Activated T-helper 1 cell treated with anti-CD3 and anti-CD28 coated beads, Interleukin-12 subunit alpha, Interleukin-12 subunit beta, Interleukin-2, Interleukin-4 antibody, amounts not matched to agents 30 ng/mL and 10 ng/mL and 1 ng/mL, durations not matched to agents 14 hours and 24 hours and 36 hours (primary cell): Measurements from ENCODE around the gene LMAN2. TPM values are rescaled to one million over a fixed set of nuclear protein-coding genes. Genes with fewer than 3 reads are reported as not detected.
"Not testable (repeated sequence)": the region's sequence is repeated elsewhere in the genome, so short reads cannot be mapped to it uniquely, and the experiment has no call there.

Experiments used
- DNase-seq: peaks from one replicate; pipeline ENCODE4 v3.0.0; 2021; ENCODE audit warnings: low spot score
- H3K27ac Mint-ChIP-seq: one replicate; pipeline ENCODE4 v1.8.0; 2021; ENCODE audit warnings: mild to moderate bottlenecking, mixed read lengths
- H3K27me3 Mint-ChIP-seq: one replicate; pipeline ENCODE4 v1.8.0; 2022; ENCODE audit warnings: mild to moderate bottlenecking, moderate library complexity, mixed read lengths; ENCODE audit not compliant: insufficient read depth
- H3K36me3 Mint-ChIP-seq: one replicate; pipeline ENCODE4 v1.8.0; 2021; ENCODE audit warnings: low read depth, mixed read lengths
- H3K4me1 Mint-ChIP-seq: one replicate; pipeline ENCODE4 v1.8.0; 2021; ENCODE audit warnings: low read depth, mixed read lengths
- H3K4me3 Mint-ChIP-seq: one replicate; pipeline ENCODE4 v1.8.0; 2021; ENCODE audit warnings: mild to moderate bottlenecking, moderate library complexity, mixed read lengths
- H3K9me3 Mint-ChIP-seq: one replicate; pipeline ENCODE4 v1.8.0; 2021; ENCODE audit warnings: mixed read lengths
- intact Hi-C: fragments of 100-400 bp; cut with micrococcal nuclease; formaldehyde crosslinking; loops from one replicate; pipeline ENCODE4 v1.15.1; 2024
- total RNA-seq: library from RNA; stranded (reverse); gene quantifications from 2 replicates; pipeline ENCODE4 v1.2.3, GENCODE V29; 2022

Gene LMAN2
- total RNA-seq, 1 donor from 2014 or later, result 118 TPM

- Mint-ChIP-seq H3K4me1 (peaks cover 55% of the 10 kb centered on the region), H3K9me3 (no peaks in the 10 kb centered on the region), H3K27ac (no peak overlapping the region), H3K36me3 (peaks cover 37% of the 10 kb centered on the region), H3K27me3 (no peaks in the 10 kb centered on the region), H3K4me3 (no peak overlapping the region)
- intact Hi-C loops, result no loop called here
- no peak for DNase-seq
Measured at GRCh38 chr5:177307544-177308363, 43.7 kb downstream of the LMAN2 start.

DNA sequence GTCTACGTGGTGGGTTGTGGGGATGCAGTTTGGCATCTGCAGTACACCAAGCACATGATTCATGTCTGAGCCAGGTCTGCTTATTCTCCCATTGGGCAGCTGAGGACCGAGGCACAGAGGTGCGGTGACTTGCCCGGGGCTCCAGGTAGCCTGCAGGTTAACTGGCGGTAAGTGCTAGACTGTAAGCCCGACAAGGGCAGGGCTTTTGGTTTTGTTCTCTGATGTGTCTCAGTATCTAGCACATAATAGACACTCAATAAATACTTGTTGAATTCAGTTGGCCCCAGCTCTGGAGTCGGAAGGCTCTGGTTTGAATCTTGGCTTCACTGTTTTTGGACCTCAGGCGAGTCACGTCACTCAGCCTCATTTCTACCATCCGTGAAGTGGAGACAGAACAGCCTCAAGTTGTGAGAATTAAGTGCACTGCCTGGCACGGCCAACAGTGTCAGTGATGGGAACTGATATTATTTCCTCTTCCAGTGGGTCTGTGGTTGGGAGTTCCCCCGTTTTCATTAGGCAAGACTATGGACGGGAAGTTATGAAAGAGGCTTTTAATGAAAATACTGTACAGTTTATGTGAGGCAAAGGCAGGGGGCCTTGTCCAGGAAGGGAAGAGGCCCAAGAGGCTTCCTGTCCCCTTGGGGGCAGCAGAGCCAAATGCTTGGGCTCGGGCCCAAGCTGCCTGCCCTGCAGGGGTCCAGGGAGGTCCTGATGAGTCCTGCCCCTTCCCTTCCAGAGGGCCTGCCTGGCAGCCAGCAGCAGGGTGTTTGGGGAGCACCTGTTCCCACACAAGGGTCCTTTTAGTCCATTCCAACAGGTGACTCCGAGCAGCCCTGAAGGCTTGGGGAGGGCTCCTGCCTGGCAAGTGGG, 44.6 kb downstream of the LMAN2 start:
- Mint-ChIP-seq H3K27ac (no peak overlapping the region), H3K27me3 (no peaks in the 10 kb centered on the region), H3K9me3 (no peaks in the 10 kb centered on the region), H3K4me3 (peak overlapping the region; percentile 93), H3K4me1 (peaks cover 60% of the 10 kb centered on the region), H3K36me3 (peaks cover 43% of the 10 kb centered on the region)
- intact Hi-C loops, result no loop called here
- no peak for DNase-seq

DNA sequence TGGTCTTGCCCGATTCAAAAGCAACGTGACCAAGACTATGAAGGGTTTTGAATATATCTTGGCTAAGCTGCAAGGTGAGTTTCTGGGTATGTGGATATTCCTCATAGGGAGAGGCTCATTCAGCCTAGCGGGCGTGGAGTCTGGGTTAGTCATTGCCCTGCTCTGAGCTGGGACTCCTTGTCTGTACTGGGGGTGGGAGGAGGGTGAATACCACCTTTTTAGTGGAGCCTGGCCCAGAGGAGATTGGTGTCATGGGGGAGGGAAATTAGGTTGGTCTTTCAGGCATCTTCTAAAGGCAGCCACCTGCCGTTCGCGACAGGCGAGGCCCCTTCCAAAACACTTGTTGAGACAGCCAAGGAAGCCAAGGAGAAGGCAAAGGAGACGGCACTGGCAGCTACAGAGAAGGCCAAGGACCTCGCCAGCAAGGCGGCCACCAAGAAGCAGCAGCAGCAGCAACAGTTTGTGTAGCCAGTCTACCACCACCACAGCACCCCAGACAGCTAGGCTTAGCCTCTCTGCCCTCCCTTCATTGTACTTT, 45.3 kb downstream of the LMAN2 start:
- H3K4me3 Mint-ChIP-seq, result peak overlapping the region; percentile 93
- peaks cover 67% of the 10 kb centered on the region for H3K4me1 Mint-ChIP-seq
- intact Hi-C loops, DNase-seq, H3K9me3 Mint-ChIP-seq, H3K27me3 Mint-ChIP-seq: not testable (repeated sequence)
- peak overlapping the region; percentile 11 for H3K27ac Mint-ChIP-seq
- peaks cover 49% of the 10 kb centered on the region for H3K36me3 Mint-ChIP-seq

- no peak for DNase-seq
- Mint-ChIP-seq H3K4me3 (peak overlapping the region; percentile 93), H3K4me1 (peaks cover 71% of the 10 kb centered on the region), H3K27me3 (no peaks in the 10 kb centered on the region), H3K36me3 (peaks cover 56% of the 10 kb centered on the region), H3K27ac (peak overlapping the region; percentile 83), H3K9me3 (no peaks in the 10 kb centered on the region)
- intact Hi-C loops, result loop anchor here (5.0 kb wide), 1 partner anchor 857 kb away; the partner anchor contains the start of gene FAF2
Measured at GRCh38 chr5:177304392-177305119, 46.9 kb downstream of the LMAN2 start.

- no peaks in the 10 kb centered on the region for H3K9me3 Mint-ChIP-seq
- no peaks in the 10 kb centered on the region for H3K27me3 Mint-ChIP-seq
- peaks cover 56% of the 10 kb centered on the region for H3K36me3 Mint-ChIP-seq
- H3K4me1 Mint-ChIP-seq, result peaks cover 72% of the 10 kb centered on the region
- peak overlapping the region; percentile 93 for H3K4me3 Mint-ChIP-seq
- intact Hi-C loops, result loop anchor here (1.0 to 5.0 kb wide), 5 partner anchors 7 to 915 kb away; partner anchors contain the start of genes FAF2, MXD3 and NSD1
- DNase-seq, result no peak
- peak overlapping the region; percentile 83 for H3K27ac Mint-ChIP-seq
Measured at GRCh38 chr5:177303925-177304391, 47.5 kb downstream of the LMAN2 start.

DNA sequence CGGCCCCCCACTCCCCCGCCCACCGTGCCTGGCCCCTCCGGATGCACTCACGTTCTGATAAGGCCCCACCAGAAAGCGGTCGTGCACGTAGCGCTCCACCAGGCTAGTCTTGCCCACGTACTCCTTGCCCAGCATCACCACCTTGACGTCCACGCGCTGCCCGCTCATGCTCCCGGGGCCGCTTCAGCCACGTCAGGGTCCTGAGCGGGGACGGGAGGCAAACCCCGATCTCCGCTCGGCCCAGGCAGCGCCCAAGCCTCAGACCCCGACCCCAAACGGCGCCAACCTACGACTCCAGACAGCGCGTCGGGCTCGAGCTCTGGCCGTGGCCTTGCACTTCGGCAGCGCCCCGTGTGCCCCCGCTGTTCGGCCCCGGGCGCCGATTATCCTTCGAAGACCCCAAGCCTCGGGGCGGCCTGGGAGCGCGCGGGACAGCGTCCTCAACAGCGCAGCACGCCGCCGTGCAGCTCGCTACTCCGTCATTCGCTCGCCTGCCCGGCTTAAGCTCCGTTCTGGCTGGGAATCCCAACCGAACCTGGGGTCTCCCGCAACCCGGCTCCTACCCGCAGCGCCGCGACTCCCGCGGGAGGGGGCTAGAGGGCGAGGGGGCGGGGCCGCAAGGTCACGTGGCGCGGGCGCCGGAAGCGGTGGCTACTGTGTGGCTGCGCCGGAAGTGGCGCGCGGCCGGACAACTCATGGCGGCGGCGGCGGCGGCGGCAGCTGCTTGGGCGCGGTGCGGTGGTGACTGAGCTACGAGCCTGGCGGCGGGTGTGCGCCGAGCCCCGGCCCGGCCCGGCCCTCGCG, 48.1 kb downstream of the LMAN2 start, which contains the start of the genes PRELID1 and RAB24:
Gene PRELID1, plus strand, starts transcription at position 679 of the 804 bp plus-strand sequence. CDS start 187 bp downstream, outside the sequence.
Gene RAB24, minus strand, starts transcription at position 599 of the 804 bp plus-strand sequence. Its CDS starts 431 bp downstream, at position 168.
- no peaks in the 10 kb centered on the region for H3K27me3 Mint-ChIP-seq
- intact Hi-C loops, result loop anchor here (1.0 to 5.0 kb wide), 5 partner anchors 8 to 914 kb away; partner anchors contain the start of genes FAF2, MXD3 and NSD1
- peak within 1 kb of the TSS; percentile 84 for H3K27ac Mint-ChIP-seq
- H3K4me3 Mint-ChIP-seq, result peak within 1 kb of the TSS; percentile 93
- peaks cover 59% of the 10 kb centered on the region for H3K36me3 Mint-ChIP-seq
- H3K9me3 Mint-ChIP-seq, result no peaks in the 10 kb centered on the region
- H3K4me1 Mint-ChIP-seq, result peaks cover 75% of the 10 kb centered on the region
- DNase-seq, result peak; percentile 86

- Mint-ChIP-seq H3K4me3 (peak overlapping the region; percentile 93), H3K4me1 (peaks cover 75% of the 10 kb centered on the region), H3K27ac (peak overlapping the region; percentile 84), H3K36me3 (peaks cover 60% of the 10 kb centered on the region), H3K27me3 (no peaks in the 10 kb centered on the region), H3K9me3 (no peaks in the 10 kb centered on the region)
- no peak for DNase-seq
- intact Hi-C loops, result loop anchor here (1.0 to 5.0 kb wide), 5 partner anchors 9 to 913 kb away; partner anchors contain the start of genes FAF2, MXD3 and NSD1
Measured at GRCh38 chr5:177302354-177303110, 48.9 kb downstream of the LMAN2 start.

DNA sequence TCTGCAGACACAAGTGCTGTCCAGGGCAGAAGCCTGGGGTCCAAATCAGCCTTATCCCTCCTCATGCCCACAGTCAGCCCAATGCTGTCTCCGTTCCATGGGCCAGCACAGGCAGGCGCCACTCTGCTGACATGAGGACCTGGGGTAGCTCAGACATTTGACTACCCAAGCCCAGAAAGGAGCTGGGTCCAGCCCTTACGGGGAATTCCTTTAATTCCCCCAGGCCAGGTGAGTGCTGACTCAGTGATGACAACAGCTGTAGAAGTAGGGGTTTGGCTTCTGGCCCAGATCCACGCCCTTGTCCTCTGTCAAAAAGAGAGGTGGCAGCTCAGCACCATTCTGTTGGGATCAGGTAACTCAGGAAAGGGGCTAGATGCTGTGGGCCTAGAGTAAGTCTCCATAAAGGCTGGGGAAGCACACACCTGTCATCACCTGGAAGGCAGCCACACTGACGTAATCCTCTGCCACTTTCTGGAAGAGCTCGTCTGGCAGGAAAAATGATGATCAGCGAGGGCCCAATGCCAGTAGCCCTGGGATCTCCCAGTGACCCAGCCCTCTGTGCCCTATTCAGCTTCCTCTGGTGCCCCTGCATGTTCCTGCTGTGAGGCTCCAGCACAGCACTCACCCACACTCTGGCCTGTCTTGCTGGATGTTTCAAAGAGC, 49.8 kb downstream of the LMAN2 start:
- peak overlapping the region; percentile 84 for H3K27ac Mint-ChIP-seq
- peaks cover 78% of the 10 kb centered on the region for H3K4me1 Mint-ChIP-seq

DNA sequence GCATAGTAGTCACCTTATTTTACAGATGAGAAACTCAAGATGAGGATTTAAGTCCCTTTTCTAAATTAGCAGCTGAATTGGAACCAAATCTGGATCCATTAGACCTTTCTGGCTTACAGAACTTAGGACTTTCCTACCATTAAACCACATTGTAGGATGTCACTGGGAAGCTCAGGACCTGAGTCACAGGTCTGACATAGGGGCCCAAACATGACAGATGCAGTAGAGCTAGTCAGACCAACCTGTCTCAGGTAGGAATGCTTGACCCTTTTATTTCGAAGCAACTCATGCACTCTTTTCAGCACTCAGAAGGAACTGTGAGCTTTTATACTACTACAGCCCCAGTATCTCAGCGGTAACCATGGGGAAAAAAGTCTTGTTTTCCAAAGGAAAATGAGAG, 50.5 kb downstream of the LMAN2 start:
- peak overlapping the region; percentile 84 for H3K27ac Mint-ChIP-seq
- intact Hi-C loops, result loop anchor here (5.0 kb wide), 1 partner anchor 854 kb away; the partner anchor contains the start of gene FAF2
- H3K4me3 Mint-ChIP-seq, result peak overlapping the region; percentile 93
- DNase-seq, result no peak
- H3K36me3 Mint-ChIP-seq, result peaks cover 61% of the 10 kb centered on the region
- no peaks in the 10 kb centered on the region for H3K9me3 Mint-ChIP-seq
- no peaks in the 10 kb centered on the region for H3K27me3 Mint-ChIP-seq
- peaks cover 79% of the 10 kb centered on the region for H3K4me1 Mint-ChIP-seq

More for the DNA sequence above, 49.8 kb downstream of the LMAN2 start:
- Mint-ChIP-seq H3K4me3 (peak overlapping the region; percentile 93), H3K9me3 (no peaks in the 10 kb centered on the region), H3K27me3 (no peaks in the 10 kb centered on the region), H3K36me3 (peaks cover 61% of the 10 kb centered on the region)
- intact Hi-C loops, result loop anchor here (2.0 to 5.0 kb wide), 2 partner anchors 169 to 854 kb away; partner anchors contain the start of genes FAF2 and NSD1
- no peak for DNase-seq

DNA sequence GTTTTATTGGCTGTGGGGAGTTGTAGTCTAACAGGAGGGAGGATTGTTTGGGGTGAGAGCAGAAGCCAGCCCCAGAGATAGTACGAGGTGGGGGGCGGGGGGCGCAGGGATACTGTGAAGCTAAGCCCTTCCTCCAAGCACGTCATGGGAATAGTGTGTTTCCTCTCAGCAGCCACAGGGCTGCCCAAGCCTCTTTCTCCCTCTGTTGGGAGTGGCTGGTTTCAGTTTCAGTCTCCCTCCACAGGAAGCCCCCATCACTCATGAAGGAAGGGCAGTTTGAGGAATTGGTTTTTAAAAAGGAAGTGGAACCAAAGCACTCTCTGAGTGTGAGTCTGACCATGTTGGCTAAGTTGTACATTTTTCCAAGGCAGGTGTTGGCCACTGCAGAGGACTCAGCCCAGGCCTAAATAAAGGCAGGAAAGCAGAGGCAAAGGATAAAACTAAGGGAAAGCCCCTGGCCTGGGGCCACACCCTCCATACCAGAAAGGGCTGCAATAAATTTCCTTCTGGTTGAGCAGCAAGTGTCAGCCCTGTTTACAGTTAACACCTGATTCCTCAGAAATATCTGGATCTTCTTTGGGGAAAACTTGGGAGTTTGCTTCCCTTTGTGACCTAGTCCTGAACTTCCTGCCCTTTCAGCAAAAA, 51.1 kb downstream of the LMAN2 start:
- peak overlapping the region; percentile 84 for H3K27ac Mint-ChIP-seq
- peaks cover 79% of the 10 kb centered on the region for H3K4me1 Mint-ChIP-seq
- peaks cover 60% of the 10 kb centered on the region for H3K36me3 Mint-ChIP-seq
- H3K27me3 Mint-ChIP-seq, result no peaks in the 10 kb centered on the region
- peak overlapping the region; percentile 93 for H3K4me3 Mint-ChIP-seq
- no peaks in the 10 kb centered on the region for H3K9me3 Mint-ChIP-seq
- intact Hi-C loops, result loop anchor here (5.0 kb wide), 1 partner anchor 853 kb away; the partner anchor contains the start of gene FAF2
- DNase-seq, result peak; percentile 67
